GM23338 (cell line): ENCODE measurements around the gene UBE2L6. TPM values are rescaled to one million over a fixed set of nuclear protein-coding genes. Genes with fewer than 3 reads are reported as not detected.

Experiments
- ATAC-seq: fragments of 200-7000 bp; cut with Tn5 transposase; 3 replicates; pipeline ENCODE4 v1.9.1; 2020
- DNase-seq: peaks from one replicate; pipeline ENCODE4 v3.0.0-alpha.2; 2015; ENCODE audit warnings: low spot score
- H2AFZ ChIP-seq: fragments of 200-600 bp; sonication (generic); 2 replicates; pipeline ENCODE4 v1.8.0; 2016; ENCODE audit warnings: antibody characterized with exemption, mild to moderate bottlenecking, moderate library complexity
- H3F3A ChIP-seq: fragments of 200-600 bp; sonication (generic); replicated peaks from 2 replicates; pipeline ENCODE4 v1.8.0; 2017; ENCODE audit warnings: antibody characterized with exemption, mixed run types, low read depth
- H3K27ac ChIP-seq: fragments of 200-600 bp; sonication (generic); 2 replicates; pipeline ENCODE4 v1.6.1; 2016; ENCODE audit warnings: low read depth
- H3K27me3 ChIP-seq: fragments of 200-600 bp; sonication (generic); 2 replicates; pipeline ENCODE4 v1.8.0; 2016; ENCODE audit warnings: mild to moderate bottlenecking, mixed run types, moderate library complexity; ENCODE audit not compliant: insufficient read depth
- H3K36me3 ChIP-seq: fragments of 200-600 bp; sonication (generic); 2 replicates; pipeline ENCODE4 v1.8.0; 2016; ENCODE audit warnings: mild to moderate bottlenecking; ENCODE audit not compliant: insufficient read depth
- H3K4me1 ChIP-seq: fragments of 200-600 bp; sonication (generic); 2 replicates; pipeline ENCODE4 v1.8.0; 2016; ENCODE audit warnings: mild to moderate bottlenecking, moderate library complexity; ENCODE audit not compliant: insufficient read depth
- H3K4me2 ChIP-seq: fragments of 200-600 bp; sonication (generic); 2 replicates; pipeline ENCODE4 v1.7.1; 2017; ENCODE audit warnings: mixed run types
- H3K4me3 ChIP-seq: fragments of 200-600 bp; sonication (generic); 2 replicates; pipeline ENCODE4 v1.6.1; 2016; ENCODE audit warnings: mixed run types
- H3K79me2 ChIP-seq: fragments of 200-600 bp; sonication (generic); replicated peaks from 2 replicates; pipeline ENCODE4 v1.8.0; 2017; ENCODE audit warnings: mild to moderate bottlenecking; ENCODE audit not compliant: insufficient read depth
- H3K9me2 ChIP-seq: fragments of 200-600 bp; sonication (generic); 2 replicates; pipeline ENCODE4 v1.8.0; 2017; ENCODE audit not compliant: insufficient read depth
- H4K20me1 ChIP-seq: fragments of 200-600 bp; sonication (generic); replicated peaks from 2 replicates; pipeline ENCODE4 v1.8.0; 2017; ENCODE audit warnings: mild to moderate bottlenecking; ENCODE audit not compliant: insufficient read depth
- H3K27ac Mint-ChIP-seq: 2 replicates; pipeline ENCODE4 v1.8.0; 2020; ENCODE audit warnings: inconsistent platforms, mild to moderate bottlenecking, moderate library complexity, mixed read lengths
- H3K27me3 Mint-ChIP-seq: 3 replicates; pipeline ENCODE4 v1.8.0; 2022; ENCODE audit warnings: low read depth, mild to moderate bottlenecking, moderate library complexity, mixed read lengths, inconsistent platforms; ENCODE audit not compliant: insufficient read depth, poor library complexity
- H3K36me3 Mint-ChIP-seq: 3 replicates; pipeline ENCODE4 v1.8.0; 2021; ENCODE audit warnings: low read depth, mild to moderate bottlenecking, inconsistent platforms, moderate library complexity, mixed read lengths
- H3K4me1 Mint-ChIP-seq: 3 replicates; pipeline ENCODE4 v1.8.0; 2020; ENCODE audit warnings: mild to moderate bottlenecking, inconsistent platforms, mixed read lengths
- H3K4me3 Mint-ChIP-seq: 3 replicates; pipeline ENCODE4 v1.8.0; 2021; ENCODE audit warnings: moderate library complexity, mild to moderate bottlenecking, inconsistent platforms, mixed read lengths
- H3K9me3 Mint-ChIP-seq: 3 replicates; pipeline ENCODE4 v1.8.0; 2020; ENCODE audit warnings: moderate library complexity, mild to moderate bottlenecking, inconsistent platforms, mixed read lengths
- CREB1 ChIP-seq: fragments of 250-450 bp; sonication (Bioruptor Pico); IDR thresholded peaks from 2 replicates; pipeline ENCODE4 v1.5.0; 2020; ENCODE audit warnings: low read depth, mild to moderate bottlenecking, moderate library complexity
- CTCF ChIP-seq, 2 experiments: fragments of 200-600 bp in 1 of 2; sonication (generic) in 1 of 2; conservative IDR thresholded peaks; 2 replicates each; pipeline versions ENCODE4 v1.5.1 to v1.6.1; 2016 to 2017; ENCODE audit warnings: antibody characterized with exemption in 2 of 2, low read depth in 2 of 2, mild to moderate bottlenecking in 2 of 2, moderate library complexity in 1 of 2
- ETS1 ChIP-seq: IDR thresholded peaks from 2 replicates; pipeline ENCODE4 v1.6.1; 2016; ENCODE audit warnings: antibody characterized with exemption
- EZH2 ChIP-seq: fragments of 200-600 bp; sonication (generic); IDR thresholded peaks from one replicate; pipeline ENCODE4 v1.8.0; 2017; ENCODE audit warnings: antibody characterized with exemption, mild to moderate bottlenecking, low read depth; ENCODE audit not compliant: unreplicated experiment
- JUNB ChIP-seq: IDR thresholded peaks from one replicate; pipeline ENCODE4 v1.6.1; 2016; ENCODE audit warnings: antibody characterized with exemption; ENCODE audit not compliant: unreplicated experiment
- NANOG ChIP-seq: IDR thresholded peaks from 2 replicates; pipeline ENCODE4 v1.6.1; 2016; ENCODE audit warnings: antibody characterized with exemption, borderline replicate concordance
- POLR2AphosphoS5 ChIP-seq: IDR thresholded peaks from 2 replicates; pipeline ENCODE4 v1.6.1; 2016; ENCODE audit warnings: antibody characterized with exemption, low read depth
- REST ChIP-seq: IDR thresholded peaks from one replicate; pipeline ENCODE4 v1.6.1; 2018; ENCODE audit warnings: antibody characterized with exemption; ENCODE audit not compliant: unreplicated experiment
- STAT1 ChIP-seq: IDR thresholded peaks from one replicate; pipeline ENCODE4 v1.6.1; 2016; ENCODE audit warnings: antibody characterized with exemption; ENCODE audit not compliant: unreplicated experiment
- ZNF331 ChIP-seq: fragments of 250-450 bp; sonication (Bioruptor Pico); IDR thresholded peaks from 2 replicates; pipeline ENCODE4 v1.5.0; 2020; ENCODE audit warnings: low read depth, mild to moderate bottlenecking, moderate library complexity
- ZNF462 ChIP-seq: fragments of 250-450 bp; sonication (Bioruptor Pico); IDR thresholded peaks from 2 replicates; pipeline ENCODE4 v1.5.0; 2020; ENCODE audit warnings: mild to moderate bottlenecking, moderate library complexity
- polyA plus RNA-seq: library from polyadenylated mRNA; unstranded; fragments of >200 nt; fragmentation: Nextera tagmentation; extraction: Ambion mirVana; gene quantifications from 2 replicates; pipeline ENCODE4 v1.2.1, GENCODE V29; 2016
- total RNA-seq: library from RNA; depleted of rRNA; stranded (reverse); fragments of >200 nt; shearing (Covaris generic); gene quantifications from 2 replicates; pipeline ENCODE4 v1.2.3, GENCODE V29; 2014

UBE2L6 gene
- total and polyA plus RNA-seq, 2 experiments from 2014 or later = 46.0 to 52.0 TPM

- TF ChIP-seq ZNF331 = no peak
- TF ChIP-seq POLR2AphosphoS5 = no peak
- no peak for TF ChIP-seq NANOG
- no peak for TF ChIP-seq REST
- TF ChIP-seq STAT1 = no peak
- TF ChIP-seq JUNB = no peak
- no peak for TF ChIP-seq EZH2
- TF ChIP-seq CREB1 (CRISPR knock-in tag) = no peak
- TF ChIP-seq CTCF (conservative IDR thresholded peaks at IDR 0.05; ENCODE audit: low read depth in 2 of 2) = no peak
Measured at GRCh38 chr11:57546451-57546850, 21.0 kb downstream of the UBE2L6 start (continued).

GRCh38 chr11:57545883-57546282 is 21.6 kb downstream of the UBE2L6 start:
- H3F3A ChIP-seq = no peaks in the 10 kb centered on the region
- DNase-seq = no peak
- H3K4me1 ChIP-seq = peaks cover 16% of the 10 kb centered on the region; the same call in 1 of the 2 replicates
- no peaks in the 10 kb centered on the region for H3K27me3 ChIP-seq
- no peaks in the 10 kb centered on the region for H3K9me2 ChIP-seq
- H2AFZ ChIP-seq = no peak overlapping the region
- no peak overlapping the region for H3K27ac ChIP-seq
- no peak overlapping the region for H3K27ac Mint-ChIP-seq
- no peaks in the 10 kb centered on the region for H3K36me3 ChIP-seq
- peaks cover 20% of the 10 kb centered on the region for H3K36me3 Mint-ChIP-seq
- H4K20me1 ChIP-seq = no peaks in the 10 kb centered on the region
- ATAC-seq = no peak
- no peaks in the 10 kb centered on the region for H3K79me2 ChIP-seq
- H3K4me3 ChIP-seq = no peak overlapping the region
- no peak overlapping the region for H3K4me3 Mint-ChIP-seq
- H3K4me1 Mint-ChIP-seq = peaks cover 20% of the 10 kb centered on the region
- peaks cover 3% of the 10 kb centered on the region; the same call in 2 of the 3 replicates for H3K9me3 Mint-ChIP-seq
- H3K27me3 Mint-ChIP-seq = peaks cover 18% of the 10 kb centered on the region
- H3K4me2 ChIP-seq = no peak overlapping the region
- TF ChIP-seq STAT1 (no peak), ETS1 (no peak), ZNF462 (CRISPR knock-in tag) (no peak)
